NCI-H82 (cell line): ENCODE data around the gene NBEAL1.
"Not testable (repeated sequence)": the region's sequence is repeated elsewhere in the genome, so short reads cannot be mapped to it uniquely, and the experiment has no call there.

Source experiments
- DNase-seq: peaks from one replicate; lab custom pipeline; 2025; lab: John Stamatoyannopoulos, UW

The NBEAL1 gene

DNA sequence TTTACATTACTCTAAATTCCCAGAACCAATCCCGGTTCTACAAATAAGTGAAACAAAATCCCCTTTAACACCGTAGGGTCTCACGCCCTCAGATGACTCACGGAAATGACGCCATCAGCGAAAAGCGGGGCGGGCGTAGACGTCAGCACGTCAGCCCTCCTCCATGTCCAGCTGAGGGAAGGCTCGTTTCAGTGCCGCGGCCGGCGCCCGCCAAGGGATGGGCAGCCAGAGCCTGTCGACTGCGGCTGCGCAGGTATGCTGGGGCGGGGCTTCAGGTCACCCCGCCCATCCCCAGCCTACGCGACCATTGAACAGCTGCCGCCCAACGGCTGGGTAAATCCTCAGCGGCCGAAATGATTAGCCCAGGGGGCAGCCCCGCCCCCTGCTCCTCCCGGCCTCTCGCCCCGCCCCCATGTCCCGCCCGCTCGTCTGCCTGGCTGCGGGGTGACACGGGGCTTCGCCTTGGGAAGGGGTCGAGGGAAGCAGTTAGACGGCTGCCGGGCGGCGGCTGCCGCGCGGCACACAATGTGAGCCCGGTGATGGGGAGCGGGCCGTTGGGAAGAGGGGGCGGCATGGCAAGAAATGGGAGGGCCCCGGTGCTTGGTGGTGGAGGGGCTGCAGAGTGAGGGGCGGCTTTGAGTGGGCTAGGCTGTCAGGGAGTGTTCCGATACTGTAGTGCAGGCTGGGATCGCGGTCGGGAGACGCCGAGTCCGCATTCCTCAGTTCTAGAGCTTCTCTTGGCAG, at the start of gene NBEAL1:
NBEAL1 (plus strand) TSS at position 420 of the 744 bp plus-strand sequence. CDS start 1,510 bp downstream, outside the sequence.
- DNase-seq: peak; percentile 99

DNA sequence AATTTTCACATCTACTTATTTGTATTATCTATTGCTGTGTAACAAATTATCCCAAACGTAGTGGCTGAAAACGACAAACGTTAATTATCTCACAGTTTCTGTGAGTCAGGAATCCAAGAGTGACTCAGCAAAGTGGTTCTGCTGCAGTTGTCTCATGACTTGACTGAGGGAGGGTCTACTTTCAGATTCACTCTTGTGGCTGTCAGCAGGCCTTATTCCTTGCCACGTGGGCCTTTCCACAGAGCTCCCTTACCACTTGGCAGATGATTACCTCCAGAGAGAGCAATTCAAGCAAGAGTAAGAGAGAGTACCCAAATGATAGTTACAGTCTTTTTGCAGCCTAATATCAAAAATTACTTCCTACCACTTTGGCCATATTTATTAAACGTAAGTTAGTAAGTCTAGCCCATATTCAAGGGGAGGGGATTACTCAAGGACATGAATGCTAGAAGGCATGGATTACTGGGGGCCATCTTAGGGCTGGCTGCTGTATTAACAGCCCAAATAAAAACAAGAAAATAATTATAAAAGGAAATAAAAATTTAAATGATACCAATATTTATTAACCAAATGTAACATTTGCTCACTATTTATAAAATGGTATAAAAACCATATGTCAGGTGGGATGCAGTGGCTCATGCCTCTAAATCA, 48.7 kb upstream of the NBEAL1 start:
- peak; percentile 22 for DNase-seq

GRCh38 chr2:202969404-202969803, 45.3 kb upstream of the NBEAL1 start:
- DNase-seq: not testable (repeated sequence)

DNA sequence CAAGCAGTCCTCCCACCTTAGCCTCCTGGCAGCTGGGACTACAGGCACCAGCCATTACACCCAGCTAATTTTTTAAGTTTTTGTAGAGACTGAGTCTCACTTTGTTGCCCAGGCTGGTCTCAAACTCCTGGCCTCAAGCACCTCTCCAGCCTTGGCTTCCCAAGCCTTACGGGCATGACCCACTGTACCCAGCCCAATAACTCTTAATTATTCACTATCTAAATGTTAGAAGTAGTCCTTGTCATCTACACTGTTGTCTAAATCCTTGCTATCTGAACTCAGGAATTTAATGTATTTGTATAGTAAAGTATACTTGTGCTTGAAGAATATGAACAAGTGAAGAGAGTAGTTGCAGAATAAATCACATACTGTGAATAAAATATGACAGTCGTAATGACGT, 37.9 kb upstream of the NBEAL1 start:
- DNase-seq: no peak

DNA sequence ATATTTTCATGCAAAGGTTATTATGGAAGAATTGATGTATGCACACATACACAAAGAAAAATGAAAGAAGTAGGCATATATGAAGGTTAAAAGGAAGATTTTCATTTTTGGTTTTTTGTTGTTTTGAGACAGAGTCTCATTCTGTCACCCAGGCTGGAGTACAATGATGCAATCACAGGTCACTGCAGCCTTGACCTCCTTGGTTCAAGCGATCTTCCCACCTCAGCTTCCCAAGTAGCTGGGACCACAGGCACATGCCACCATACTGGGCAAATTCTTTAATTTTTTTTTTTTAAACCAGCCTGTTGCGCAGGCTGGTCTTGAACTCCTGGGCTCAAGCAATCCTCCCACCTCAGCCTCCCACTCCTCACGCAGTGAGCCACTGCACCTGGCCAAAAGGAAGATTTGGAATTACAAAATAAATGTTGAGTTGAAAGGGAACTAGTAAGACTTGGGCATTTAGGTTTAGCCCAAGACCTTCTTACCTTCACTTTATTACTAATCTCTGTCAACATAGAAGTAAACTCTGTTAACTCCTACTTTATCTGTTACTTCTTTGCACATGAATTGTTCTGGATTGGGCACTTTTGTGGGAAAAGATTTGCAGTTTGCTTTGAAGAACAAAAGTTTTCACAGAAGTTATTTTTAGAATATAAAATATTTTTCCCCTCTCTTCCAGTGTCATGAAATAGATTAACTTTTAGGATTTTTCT, 31.7 kb upstream of the NBEAL1 start:
- DNase-seq: no peak

DNA sequence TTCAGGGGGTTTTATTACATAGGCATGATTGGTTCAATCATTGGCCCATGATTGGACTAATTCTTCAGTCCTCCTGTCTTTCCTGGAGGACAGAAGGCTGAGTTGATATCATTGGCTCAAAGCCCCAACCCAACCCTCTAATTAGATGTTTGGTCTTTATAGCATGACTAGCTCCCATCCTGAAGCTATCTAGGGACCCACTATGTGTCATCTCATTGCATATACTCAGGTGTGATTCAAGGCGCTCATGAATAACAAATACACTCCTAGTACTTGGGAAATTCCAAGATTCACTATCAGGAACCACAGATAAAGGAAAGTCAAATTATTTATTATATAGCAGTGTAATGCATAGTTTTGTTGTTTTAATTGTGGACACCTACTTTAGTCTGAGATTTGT, 24.9 kb upstream of the NBEAL1 start:
- DNase-seq: no peak

- no peak for DNase-seq
Measured at GRCh38 chr2:202990501-202990900, 24.2 kb upstream of the NBEAL1 start.

DNA sequence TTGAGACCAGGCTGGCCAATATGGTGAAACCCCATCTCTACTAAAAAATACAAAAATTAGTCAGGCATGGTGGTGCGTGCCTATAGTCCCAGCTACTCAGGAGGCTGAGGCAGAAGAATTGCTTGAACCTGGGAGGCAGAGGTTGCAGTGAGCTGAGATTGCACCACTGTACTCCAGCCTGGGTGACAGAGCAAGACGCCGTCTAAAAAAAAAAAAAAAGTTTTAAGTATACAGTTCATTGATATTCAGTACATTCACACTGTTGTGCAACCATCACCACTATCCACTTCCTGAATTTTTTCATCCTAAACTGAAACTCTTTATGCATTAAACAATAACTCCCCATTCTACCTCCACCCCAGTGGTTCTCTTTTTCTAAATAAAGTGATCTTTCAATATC, 17.6 kb upstream of the NBEAL1 start:
- DNase-seq: not testable (repeated sequence)

DNA sequence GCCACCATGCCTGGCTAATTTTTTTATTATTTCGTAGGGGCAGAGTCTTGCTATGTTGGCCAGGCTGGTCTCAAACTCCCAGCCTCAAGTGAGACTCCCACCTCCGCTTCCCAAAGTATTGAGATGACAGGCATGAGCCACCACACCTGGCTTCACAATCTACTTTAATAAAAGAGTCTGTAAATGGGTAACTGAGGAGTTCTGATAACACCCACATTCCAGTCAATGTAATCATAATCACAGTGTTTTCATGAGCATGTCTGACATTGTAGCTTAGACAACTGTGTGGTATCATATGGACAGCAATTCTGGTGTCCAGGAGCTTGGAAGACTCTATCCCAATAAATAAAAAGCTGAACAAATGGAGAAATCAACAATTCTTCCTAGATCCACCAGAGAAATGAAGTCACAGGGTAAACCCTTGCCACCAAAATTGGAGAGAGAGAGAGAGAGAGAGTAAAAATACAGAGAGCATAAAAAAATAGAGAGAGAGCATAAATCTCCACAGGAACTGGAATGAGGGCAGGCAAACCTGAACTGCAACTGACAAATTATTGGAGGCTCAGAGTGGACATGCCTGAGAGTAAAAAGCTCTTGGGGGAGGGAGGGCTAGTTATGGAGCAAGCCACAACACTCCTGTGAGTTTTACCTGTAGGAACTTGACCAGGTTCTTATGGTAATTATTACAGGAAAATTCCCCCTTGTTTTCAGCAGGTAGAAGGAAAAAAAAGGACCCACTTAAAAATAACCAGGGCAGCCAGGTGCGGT, 12.4 kb upstream of the NBEAL1 start:
- DNase-seq: no peak

DNA sequence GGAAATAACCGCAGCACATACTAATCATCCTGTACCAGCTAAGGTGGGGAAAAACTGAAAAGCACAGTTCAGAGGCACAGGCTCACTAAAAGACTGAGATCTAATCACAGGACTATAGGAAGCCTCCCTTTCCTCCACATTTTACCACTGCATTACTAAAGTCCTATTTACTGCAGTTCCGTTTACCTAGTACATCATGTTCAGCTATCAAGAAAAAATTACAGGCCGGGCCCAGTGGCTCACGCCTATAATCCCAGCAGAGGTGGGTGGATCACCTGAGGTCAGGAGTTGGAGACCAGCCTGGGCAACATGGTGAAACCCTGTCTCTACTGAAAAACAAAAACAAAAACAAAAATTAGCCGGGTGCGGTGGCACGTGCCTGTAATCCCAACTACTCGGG, 11.0 kb upstream of the NBEAL1 start:
- no peak for DNase-seq

DNA sequence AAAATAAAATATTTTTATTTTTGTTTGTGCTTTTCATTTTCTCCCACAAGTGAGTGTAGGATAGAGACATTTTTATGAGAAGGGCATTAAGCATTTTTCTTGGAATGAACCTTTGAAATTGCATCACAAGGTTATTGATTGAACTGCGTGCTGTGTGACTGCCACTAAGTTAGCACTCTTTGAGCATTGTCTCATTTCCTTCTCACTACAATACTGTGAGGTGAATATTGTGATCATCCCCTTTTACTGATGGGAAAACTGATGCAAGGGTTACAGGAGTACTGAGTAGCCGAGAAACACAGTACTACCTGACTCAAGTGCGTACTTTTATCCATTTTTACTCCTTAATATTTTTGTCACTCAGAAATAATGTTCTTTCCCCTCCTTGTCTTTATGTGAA, 2.0 kb downstream of the NBEAL1 start:
- DNase-seq: no peak

GRCh38 chr2:203018181-203018580, 3.5 kb downstream of the NBEAL1 start:
- DNase-seq: no peak

DNA sequence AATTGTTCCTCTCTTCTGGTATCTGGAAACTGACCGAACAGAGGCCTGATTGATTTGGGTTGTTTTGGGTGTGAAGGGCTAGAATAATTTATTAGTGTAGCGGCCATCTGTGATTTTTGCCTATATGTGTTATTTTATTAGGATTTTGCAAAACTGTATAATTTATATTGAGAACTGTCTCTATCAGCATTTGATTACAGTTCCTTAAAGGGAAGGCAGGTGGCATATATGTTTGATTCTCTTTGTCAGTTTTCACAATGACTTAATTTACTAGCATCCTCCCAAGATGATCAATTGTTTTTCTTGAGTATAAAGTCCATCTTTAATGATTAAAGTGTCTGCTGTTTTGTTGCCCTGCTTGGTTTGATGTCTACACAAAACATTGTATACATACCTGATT, 4.5 kb downstream of the NBEAL1 start:
- no peak for DNase-seq

DNA sequence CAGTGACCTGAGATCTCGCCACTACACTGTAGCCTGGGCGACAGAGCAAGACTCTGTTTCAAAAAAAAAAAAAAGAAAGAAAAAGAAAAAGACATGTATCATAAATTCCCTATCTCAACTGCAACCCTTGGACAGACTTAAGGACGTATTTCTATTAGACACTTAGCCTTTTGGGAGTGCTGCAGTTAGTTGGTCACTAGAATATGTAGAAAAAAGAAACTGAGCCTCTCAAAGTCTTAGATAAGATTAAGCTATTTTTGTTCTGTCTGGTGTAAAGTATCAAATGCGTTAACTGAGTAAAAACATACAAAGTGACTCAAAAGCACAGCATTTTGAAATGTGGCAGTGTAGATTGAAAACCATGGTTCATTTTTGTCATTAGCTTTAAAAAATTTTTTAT, 7.3 kb downstream of the NBEAL1 start:
- DNase-seq: no peak

GRCh38 chr2:203022751-203023150, 8.1 kb downstream of the NBEAL1 start:
- no peak for DNase-seq

DNA sequence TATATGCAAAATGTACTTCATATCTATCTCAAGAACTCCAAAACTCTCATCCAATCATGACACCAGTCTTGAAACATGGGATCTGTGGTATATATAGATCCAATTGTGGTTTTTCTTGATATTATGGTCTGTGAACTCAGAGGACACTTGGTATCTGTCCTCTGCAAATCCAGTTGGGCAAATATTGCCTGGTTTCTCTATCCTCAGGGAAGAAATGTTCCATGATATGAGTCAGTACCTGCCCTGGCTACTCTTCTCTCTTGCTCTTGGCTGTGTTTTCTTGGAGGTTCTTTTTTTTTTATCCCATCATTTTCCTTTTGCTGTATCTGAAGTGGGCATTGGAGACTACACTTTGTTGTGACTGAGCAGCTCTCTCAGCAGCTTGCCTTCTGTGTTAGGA, 10.9 kb downstream of the NBEAL1 start:
- no peak for DNase-seq

DNA sequence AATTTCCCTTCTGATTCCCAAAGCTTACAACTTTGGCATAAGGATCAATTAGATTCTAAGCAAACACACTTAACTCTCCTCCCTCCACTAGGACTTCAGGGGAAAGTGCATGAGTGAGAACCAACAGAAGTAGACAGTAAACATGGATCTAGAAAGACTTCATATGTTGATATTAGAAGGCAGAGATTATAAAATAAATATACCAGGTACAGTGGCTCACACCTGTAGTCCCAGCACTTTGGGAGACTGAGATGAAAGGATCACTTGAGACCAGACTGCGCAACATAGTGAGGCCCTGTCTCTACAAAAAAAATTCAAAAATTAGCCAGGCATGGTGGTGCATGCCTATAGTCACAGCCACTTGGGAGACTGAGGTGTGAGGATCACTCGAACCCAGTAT, 15.9 kb downstream of the NBEAL1 start:
- DNase-seq: no peak

DNA sequence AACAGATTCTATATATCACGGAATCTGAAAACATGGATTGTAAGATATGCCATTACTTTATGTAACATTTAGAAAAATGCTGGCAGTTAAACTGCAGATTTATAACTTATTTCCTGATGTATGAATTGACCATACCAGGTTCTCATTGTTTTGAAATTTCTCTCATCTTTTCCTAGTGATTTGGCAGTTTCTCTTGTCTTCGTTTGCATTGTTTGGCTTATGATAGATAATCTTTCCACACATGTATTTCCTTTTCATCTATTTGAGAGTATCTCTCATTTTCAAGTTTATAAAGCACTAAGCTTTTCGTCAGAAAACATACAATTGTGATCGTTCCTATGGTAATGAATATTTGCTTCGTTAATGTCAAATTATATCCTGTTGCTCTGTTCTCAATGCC, 16.3 kb downstream of the NBEAL1 start:
- no peak for DNase-seq

- DNase-seq: no peak
Measured at GRCh38 chr2:203033395-203033794, 18.7 kb downstream of the NBEAL1 start.

GRCh38 chr2:203035879-203036470, 21.3 kb downstream of the NBEAL1 start:
- no peak for DNase-seq

DNA sequence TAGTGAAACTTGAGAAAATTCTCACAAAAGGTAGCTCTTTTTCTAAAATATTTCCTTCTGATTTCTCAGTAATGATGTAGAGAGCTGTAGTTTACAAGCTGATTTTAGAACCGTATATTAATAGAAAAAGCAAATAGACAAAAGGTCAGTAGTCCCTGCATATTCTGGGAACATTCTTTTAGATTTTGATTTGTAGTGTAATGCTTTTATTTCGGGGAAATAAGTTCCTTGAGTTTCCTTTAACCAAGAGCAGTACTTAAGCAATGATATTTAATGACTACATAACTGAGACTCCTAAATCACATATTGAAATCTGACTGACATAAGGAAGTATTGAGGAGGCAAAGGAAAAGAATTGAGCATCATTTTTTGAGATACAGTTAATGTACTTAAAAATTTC, 22.4 kb downstream of the NBEAL1 start:
- DNase-seq: no peak

- DNase-seq: no peak
Measured at GRCh38 chr2:203038586-203038985, 23.9 kb downstream of the NBEAL1 start.
